ENCODE measurements around the gene DDX3X. TPM values are rescaled to one million over a fixed set of nuclear protein-coding genes. Genes with fewer than 3 reads are reported as not detected.

The DDX3X gene
- total and polyA plus RNA-seq, 2 of the 13 experiments (the other 11 are each of a cell fraction or from before 2014, with no cell fraction given) = 53.5 to 239 TPM

GRCh38 chrX:41304178-41304577 is 29.8 kb upstream of the DDX3X start:
- H3K27me3 ChIP-seq (ENCODE audit: control insufficient read depth in 1 of 2, insufficient read depth in 2 of 2, low read length in 2 of 2) = no peaks in the 10 kb centered on the region
- no peaks in the 10 kb centered on the region for H3K36me3 ChIP-seq (replicated peaks in 1 of 2; ENCODE audit: control insufficient read depth in 1 of 2, insufficient read depth in 2 of 2, low read length in 2 of 2)
- FAIRE-seq = no peak
- H3K27ac ChIP-seq (ENCODE audit: extremely low read length, insufficient read depth, low read length) = no peak overlapping the region
- no peaks in the 10 kb centered on the region for H3K9me3 ChIP-seq (ENCODE audit: low read length)
- in situ Hi-C loops (cut with HindIII; ENCODE audit: extremely low pct_ligation_motif_present, low pct_unique_long_range_greater_than_20kb) = no loop called here
- 20% methylated on average over 1 of the region's 9 CpGs for WGBS (ENCODE audit: low lambda C conversion rate)
- intact Hi-C loops (cut with micrococcal nuclease; ENCODE audit: unreplicated experiment) = no loop called here
- no peak for ATAC-seq
- no peak overlapping the region for H3K9ac ChIP-seq (ENCODE audit: insufficient read depth, low read depth, low read length)
- ChIA-PET POLR2A (no interaction called here), CTCF (ENCODE audit: low intra/inter-chr PET ratio, low total read pairs) (no interaction called here)
- BruUV-seq (replicated peaks) = no TSS peak
- no peak overlapping the region for H3K4me2 ChIP-seq (ENCODE audit: low read depth, low read length)
- no peak overlapping the region for H3K4me3 ChIP-seq (replicated peaks in 1 of 3; ENCODE audit: insufficient read depth in 1 of 3, low read depth in 2 of 3, low read length in 3 of 3)
- no peak for TF ChIP-seq MIER3 (CRISPR knock-in tag; IDR thresholded peaks at IDR 0.05; ENCODE audit: borderline replicate concordance)
- TF ChIP-seq HIC2 (CRISPR knock-in tag; IDR thresholded peaks at IDR 0.05; ENCODE audit: low read depth) = no peak
- TF ChIP-seq HHEX (CRISPR knock-in tag; IDR thresholded peaks at IDR 0.05) = no peak
- TF ChIP-seq PBX3 (CRISPR knock-in tag; IDR thresholded peaks at IDR 0.05; ENCODE audit: borderline replicate concordance) = no peak
- no peak for TF ChIP-seq HINFP (CRISPR knock-in tag; IDR thresholded peaks at IDR 0.05; ENCODE audit: low read depth)
- TF ChIP-seq NFATC3 (CRISPR knock-in tag; IDR thresholded peaks at IDR 0.05) = no peak
- TF ChIP-seq GABPB1 (CRISPR knock-in tag; IDR thresholded peaks at IDR 0.05) = no peak
- TF ChIP-seq FOXP4 (CRISPR knock-in tag; IDR thresholded peaks at IDR 0.05) = no peak
- no peak for TF ChIP-seq ZNF496 (CRISPR knock-in tag; IDR thresholded peaks at IDR 0.05; ENCODE audit: insufficient replicate concordance)
- no peak for TF ChIP-seq ZNF607 (CRISPR knock-in tag; IDR thresholded peaks at IDR 0.05; ENCODE audit: borderline replicate concordance)
- no peak for TF ChIP-seq ZNF282 (IDR thresholded peaks at IDR 0.05; ENCODE audit: partially characterized antibody)
- no peak for DNase-seq (ENCODE audit: low spot score)
- no peaks in the 10 kb centered on the region for H3K79me2 ChIP-seq (ENCODE audit: insufficient read depth, low read length)
- H3K4me1 ChIP-seq (ENCODE audit: insufficient read depth, low read length) = no peaks in the 10 kb centered on the region
- H4K20me1 ChIP-seq (ENCODE audit: insufficient read depth, low read length) = no peaks in the 10 kb centered on the region
- H2AFZ ChIP-seq (ENCODE audit: low read length) = no peak overlapping the region

All from HepG2 (cell line).